Measurements from ENCODE around the gene ARHGAP15.
A peak's percentile ranks its signal among the peaks of the same experiment; 100 is the strongest.

Gene ARHGAP15

DNA sequence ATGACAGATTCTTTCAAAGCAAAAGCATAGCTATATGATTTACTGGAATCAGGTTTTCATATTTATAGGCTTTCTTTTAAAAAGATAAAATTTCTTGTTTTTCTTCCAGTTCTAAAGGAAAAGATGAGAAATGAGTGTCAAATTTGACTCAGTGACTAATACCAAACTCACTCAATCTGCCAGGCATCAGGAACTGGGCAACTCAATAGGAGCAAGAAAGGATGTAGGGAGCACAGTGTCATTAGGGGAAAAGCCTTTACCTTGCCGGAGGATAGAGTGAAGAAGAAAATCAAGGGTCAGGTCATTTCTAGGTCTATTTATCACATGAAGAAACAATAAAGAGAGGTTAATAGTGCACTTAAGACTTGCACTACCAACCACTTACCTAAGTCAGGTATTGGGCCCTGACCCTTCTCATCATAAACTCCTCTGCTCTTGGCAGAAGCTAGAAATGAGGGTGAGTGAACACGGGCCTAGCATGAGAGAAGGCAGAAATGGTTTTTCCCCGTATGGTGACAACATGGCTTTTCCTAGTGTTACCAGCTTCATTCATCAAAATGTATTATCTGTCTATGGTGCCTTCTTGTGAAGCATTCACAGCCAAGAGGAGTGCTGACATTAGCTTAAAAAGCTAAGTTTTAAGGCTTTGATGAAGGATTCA lies 151.0 kb downstream of the ARHGAP15 start:
- H3K27me3 ChIP-seq: no peaks in the 10 kb centered on the region
- DNase-seq: no peak
- TF ChIP-seq, protein P1, sequence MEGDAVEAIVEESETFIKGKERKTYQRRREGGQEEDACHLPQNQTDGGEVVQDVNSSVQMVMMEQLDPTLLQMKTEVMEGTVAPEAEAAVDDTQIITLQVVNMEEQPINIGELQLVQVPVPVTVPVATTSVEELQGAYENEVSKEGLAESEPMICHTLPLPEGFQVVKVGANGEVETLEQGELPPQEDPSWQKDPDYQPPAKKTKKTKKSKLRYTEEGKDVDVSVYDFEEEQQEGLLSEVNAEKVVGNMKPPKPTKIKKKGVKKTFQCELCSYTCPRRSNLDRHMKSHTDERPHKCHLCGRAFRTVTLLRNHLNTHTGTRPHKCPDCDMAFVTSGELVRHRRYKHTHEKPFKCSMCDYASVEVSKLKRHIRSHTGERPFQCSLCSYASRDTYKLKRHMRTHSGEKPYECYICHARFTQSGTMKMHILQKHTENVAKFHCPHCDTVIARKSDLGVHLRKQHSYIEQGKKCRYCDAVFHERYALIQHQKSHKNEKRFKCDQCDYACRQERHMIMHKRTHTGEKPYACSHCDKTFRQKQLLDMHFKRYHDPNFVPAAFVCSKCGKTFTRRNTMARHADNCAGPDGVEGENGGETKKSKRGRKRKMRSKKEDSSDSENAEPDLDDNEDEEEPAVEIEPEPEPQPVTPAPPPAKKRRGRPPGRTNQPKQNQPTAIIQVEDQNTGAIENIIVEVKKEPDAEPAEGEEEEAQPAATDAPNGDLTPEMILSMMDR (IDR thresholded peaks at IDR 0.05; ENCODE audit: low read depth, low read length): no peak
- no peak overlapping the region for H3K4me3 ChIP-seq (ENCODE audit: low read depth, low read length)
- no peaks in the 10 kb centered on the region for H3K9me3 ChIP-seq
- no peaks in the 10 kb centered on the region for H3K4me1 ChIP-seq
- H3K36me3 ChIP-seq: no peaks in the 10 kb centered on the region

DNA sequence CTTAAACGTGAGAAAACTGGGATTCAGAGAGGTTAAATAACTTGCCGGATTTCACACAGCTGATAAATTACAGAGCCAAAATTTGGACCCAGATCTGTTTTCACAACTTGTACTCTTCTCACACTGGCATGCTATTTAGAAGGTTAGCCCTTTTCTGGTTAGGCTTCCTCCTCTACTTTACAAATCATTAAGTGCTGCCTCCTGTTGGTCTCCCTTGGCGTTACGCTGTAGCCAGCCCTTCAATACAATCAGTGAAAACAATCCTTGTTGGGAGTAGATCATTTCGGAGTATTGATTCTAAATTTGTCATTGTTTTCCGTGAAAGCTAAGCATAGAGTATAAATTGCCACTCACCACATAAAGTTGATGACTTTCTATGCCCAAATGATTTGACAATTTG lies 153.5 kb downstream of the ARHGAP15 start:
- TF ChIP-seq, protein P1 (IDR thresholded peaks at IDR 0.05; ENCODE audit: low read depth, low read length): peak; percentile 28; the same call in 1 of the 2 replicates
- H3K27me3 ChIP-seq: no peaks in the 10 kb centered on the region
- DNase-seq: no peak

GRCh38 chr2:143284087-143284675 lies 155.0 kb downstream of the ARHGAP15 start:
- TF ChIP-seq, protein P1 (IDR thresholded peaks at IDR 0.05; ENCODE audit: low read depth, low read length): peak; percentile 75

More for the DNA sequence above, 153.5 kb downstream of the ARHGAP15 start:
- H3K36me3 ChIP-seq: no peaks in the 10 kb centered on the region
- no peaks in the 10 kb centered on the region for H3K4me1 ChIP-seq
- no peak overlapping the region for H3K4me3 ChIP-seq (ENCODE audit: low read depth, low read length)
- no peaks in the 10 kb centered on the region for H3K9me3 ChIP-seq

GRCh38 chr2:143289025-143289424 lies 159.8 kb downstream of the ARHGAP15 start:
- Histone ChIP-seq H3K36me3 (no peaks in the 10 kb centered on the region), H3K4me1 (no peaks in the 10 kb centered on the region), H3K4me3 (ENCODE audit: low read depth, low read length) (no peak overlapping the region), H3K27me3 (no peaks in the 10 kb centered on the region), H3K9me3 (no peaks in the 10 kb centered on the region)
- TF ChIP-seq, protein P1 (IDR thresholded peaks at IDR 0.05; ENCODE audit: low read depth, low read length): no peak
- no peak for DNase-seq

More at GRCh38 chr2:143284087-143284675, 155.0 kb downstream of the ARHGAP15 start:
- H3K36me3 ChIP-seq: no peaks in the 10 kb centered on the region
- H3K4me3 ChIP-seq (ENCODE audit: low read depth, low read length): no peak overlapping the region
- no peaks in the 10 kb centered on the region for H3K4me1 ChIP-seq
- DNase-seq: peak; percentile 31
- H3K9me3 ChIP-seq: no peaks in the 10 kb centered on the region
- H3K27me3 ChIP-seq: no peaks in the 10 kb centered on the region

DNA sequence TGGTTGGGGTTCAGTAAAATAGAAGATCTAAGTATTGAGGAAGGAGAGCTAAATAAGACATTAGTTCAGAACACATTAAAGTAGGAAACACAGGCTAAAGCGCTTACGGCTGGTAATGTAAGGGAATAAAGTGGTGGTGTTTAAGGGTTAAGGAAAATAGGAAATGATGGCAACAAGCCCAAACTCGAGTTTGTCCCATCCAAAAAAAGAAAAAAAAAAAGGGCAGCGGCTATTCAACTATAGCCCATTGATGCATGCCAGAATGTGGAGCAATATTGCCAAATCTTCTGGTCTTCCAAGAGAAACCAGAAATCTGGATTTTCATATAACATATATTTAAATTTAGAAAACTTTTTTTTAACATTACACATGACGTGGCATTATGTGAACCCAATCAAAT lies 161.0 kb downstream of the ARHGAP15 start:
- DNase-seq: no peak

More for the DNA sequence above, 161.0 kb downstream of the ARHGAP15 start:
- no peaks in the 10 kb centered on the region for H3K36me3 ChIP-seq
- TF ChIP-seq, protein P1 (IDR thresholded peaks at IDR 0.05; ENCODE audit: low read depth, low read length): no peak
- no peaks in the 10 kb centered on the region for H3K27me3 ChIP-seq
- no peaks in the 10 kb centered on the region for H3K4me1 ChIP-seq
- H3K4me3 ChIP-seq (ENCODE audit: low read depth, low read length): no peak overlapping the region
- no peaks in the 10 kb centered on the region for H3K9me3 ChIP-seq
